H1 (cell line): ENCODE data around the gene RELT. TPM values are rescaled to one million over a fixed set of nuclear protein-coding genes. Genes with fewer than 3 reads are reported as not detected.

Experiments
- CHD7 ChIP-seq: fragments of 300-600 bp; sonication (generic); IDR thresholded peaks from 2 replicates; pipeline ENCODE4 v1.7.1; 2012; ENCODE audit warnings: low read length, moderate library complexity, mild to moderate bottlenecking, inconsistent platforms; ENCODE audit not compliant: insufficient replicate concordance
- SP2 ChIP-seq: IDR thresholded peaks from 2 replicates; pipeline ENCODE4 v1.6.1; 2012; ENCODE audit warnings: mild to moderate bottlenecking, low read length, inconsistent platforms
- TAF7 ChIP-seq: optimal IDR thresholded peaks from 2 replicates; pipeline ENCODE3; 2011; ENCODE audit warnings: low read depth, mild to moderate bottlenecking, inconsistent platforms, low read length, moderate library complexity, borderline replicate concordance
- polyA plus RNA-seq, 7 experiments: library from polyadenylated mRNA; depleted of rRNA in 3 of 7; stranded (reverse) in 5 of 7; unstranded in 2 of 7; fragments of >200 nt in 5 of 7; fragments of 200-250 nt in 2 of 7; gene quantifications; 1 replicate in 5 of 7; 2 replicates in 1 of 7; 4 replicates in 1 of 7; pipeline versions ENCODE4 v1.2.1 to v1.2.3, GENCODE V29; 2011 to 2013; ENCODE audit warnings: missing spikeins in 2 of 7, mixed read lengths in 2 of 7
- total RNA-seq: library from RNA; stranded (reverse); fragmentation: NEBNext Ultra II Directional; extraction: Animal tissue kit (Norgen Biotek cat#: 25700); gene quantifications from 2 replicates; pipeline ENCODE4 v1.2.1, GENCODE V29; 2021
- TF ChIP-seq, protein P1 (sequence below): IDR thresholded peaks from 2 replicates; pipeline ENCODE4 v1.6.1; 2011; ENCODE audit warnings: low read length, improper control_type of control experiment

Gene RELT
- total and polyA plus RNA-seq, 2 of the 8 experiments (the other 6 are each of a cell fraction or from before 2014, with no cell fraction given): 3.4 to 5.7 TPM

DNA sequence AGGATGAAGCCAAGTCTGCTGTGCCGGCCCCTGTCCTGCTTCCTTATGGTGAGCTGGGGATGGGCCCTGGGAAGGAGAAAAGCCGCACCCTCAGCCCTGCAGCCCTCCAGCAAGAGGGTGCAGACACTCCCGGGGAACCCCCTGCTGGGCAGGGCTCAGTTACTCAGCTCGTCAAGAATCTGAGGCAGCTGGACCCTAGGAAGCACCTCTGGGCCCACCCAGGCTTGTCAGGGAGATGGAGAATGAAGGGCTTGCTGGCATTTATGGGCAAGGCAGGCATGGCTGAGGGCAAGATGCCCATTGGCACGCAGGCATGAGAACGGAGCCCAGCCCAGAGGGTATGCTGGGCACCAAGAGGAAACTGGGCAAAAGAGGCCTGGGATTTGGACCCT is 12.9 kb downstream of the RELT start (continued):
- TF ChIP-seq CHD7: no peak
- no peak for TF ChIP-seq TAF7
- no peak for TF ChIP-seq SP2
- TF ChIP-seq, protein P1, sequence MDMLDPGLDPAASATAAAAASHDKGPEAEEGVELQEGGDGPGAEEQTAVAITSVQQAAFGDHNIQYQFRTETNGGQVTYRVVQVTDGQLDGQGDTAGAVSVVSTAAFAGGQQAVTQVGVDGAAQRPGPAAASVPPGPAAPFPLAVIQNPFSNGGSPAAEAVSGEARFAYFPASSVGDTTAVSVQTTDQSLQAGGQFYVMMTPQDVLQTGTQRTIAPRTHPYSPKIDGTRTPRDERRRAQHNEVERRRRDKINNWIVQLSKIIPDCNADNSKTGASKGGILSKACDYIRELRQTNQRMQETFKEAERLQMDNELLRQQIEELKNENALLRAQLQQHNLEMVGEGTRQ: no peak
